SK-N-MC (cell line): ENCODE data around the gene OR5J2.
"Not testable (repeated sequence)": the region's sequence is repeated elsewhere in the genome, so short reads cannot be mapped to it uniquely, and the experiment has no call there.

Source experiments
- DNase-seq: peaks from one replicate; pipeline ENCODE4 v3.0.0-alpha.2; 2011; ENCODE audit warnings: low read depth, low spot score
- H3K27ac ChIP-seq: fragments of 200-600 bp; sonication (generic); 2 replicates; pipeline ENCODE4 v1.5.1; 2016; ENCODE audit warnings: mixed run types
- H3K36me3 ChIP-seq: fragments of 200-600 bp; sonication (generic); 2 replicates; pipeline ENCODE4 v1.6.1; 2017; ENCODE audit warnings: antibody characterized with exemption, low read length, mixed read lengths; ENCODE audit not compliant: insufficient read depth
- H3K4me3 ChIP-seq: fragments of 200-600 bp; sonication (generic); 2 replicates; pipeline ENCODE4 v1.5.1; 2016
- H3K9ac ChIP-seq: fragments of 200-600 bp; sonication (generic); 2 replicates; pipeline ENCODE4 v1.8.0; 2017; ENCODE audit warnings: mixed run types, mixed read lengths; ENCODE audit not compliant: insufficient read length
- H3K9me3 ChIP-seq: fragments of 200-600 bp; sonication (generic); 2 replicates; pipeline ENCODE4 v1.6.1; 2017; ENCODE audit warnings: low read depth, mild to moderate bottlenecking, antibody characterized with exemption, low read length, moderate library complexity, mixed read lengths
- EZH2 ChIP-seq: fragments of 200-600 bp; sonication (generic); IDR thresholded peaks from one replicate; pipeline ENCODE4 v1.6.1; 2017; ENCODE audit warnings: antibody characterized with exemption
- FOXP2 ChIP-seq: optimal IDR thresholded peaks from 2 replicates; pipeline ENCODE3; 2011; ENCODE audit warnings: mild to moderate bottlenecking, moderate library complexity; ENCODE audit not compliant: insufficient read depth; ENCODE audit errors: extremely low read length, control extremely low read depth
- POLR2AphosphoS5 ChIP-seq: IDR thresholded peaks from 2 replicates; pipeline ENCODE4 v1.6.1; 2012; ENCODE audit warnings: mild to moderate bottlenecking, low read depth, low read length, borderline replicate concordance

OR5J2 gene

DNA sequence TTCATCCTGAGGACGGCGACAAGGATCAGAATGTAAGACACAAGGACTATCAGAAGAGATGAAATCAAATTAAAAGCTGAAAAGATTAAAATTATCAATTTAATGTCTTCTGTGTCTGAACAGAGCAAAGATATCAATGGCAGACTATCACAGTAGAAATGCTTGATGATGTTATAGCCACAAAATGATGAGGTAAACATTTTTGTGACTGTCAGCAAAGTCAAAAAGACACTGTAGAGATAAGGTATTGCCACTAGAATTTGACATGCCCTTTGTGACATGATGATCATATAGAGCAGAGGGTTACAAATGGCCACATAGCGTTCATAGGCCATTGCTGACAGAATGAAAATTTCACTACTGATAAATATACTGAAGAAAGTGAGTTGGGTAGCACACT lies 12.2 kb downstream of the OR5J2 start:
- DNase-seq = no peak
- H3K4me3 ChIP-seq = no peak overlapping the region
- no peak overlapping the region for H3K9ac ChIP-seq
- TF ChIP-seq EZH2 (no peak), POLR2AphosphoS5 (no peak), FOXP2 (no peak)
- H3K9me3 ChIP-seq = no peaks in the 10 kb centered on the region
- H3K36me3 ChIP-seq = no peaks in the 10 kb centered on the region
- no peak overlapping the region for H3K27ac ChIP-seq

DNA sequence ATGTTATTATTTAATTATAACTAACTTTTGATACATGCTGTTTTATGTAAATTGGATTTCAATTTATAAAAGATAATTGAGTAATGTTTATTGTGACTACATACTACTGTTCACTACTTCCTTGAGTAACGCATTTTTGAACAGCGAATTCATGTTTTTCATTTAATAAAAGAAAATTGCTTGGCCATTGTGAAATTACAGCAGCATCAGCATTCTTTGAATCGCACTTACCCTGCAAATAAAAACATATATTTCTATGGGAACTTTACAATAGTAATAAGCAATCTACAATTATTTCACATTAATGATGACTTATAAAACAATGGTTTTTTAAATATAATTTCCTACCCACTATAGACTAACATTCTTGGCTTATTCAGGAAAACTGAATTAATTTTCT lies 20.3 kb downstream of the OR5J2 start:
- H3K27ac ChIP-seq = no peak overlapping the region
- no peak overlapping the region for H3K9ac ChIP-seq
- H3K36me3 ChIP-seq = no peaks in the 10 kb centered on the region
- no peak for DNase-seq
- TF ChIP-seq POLR2AphosphoS5 = no peak
- TF ChIP-seq EZH2 = no peak
- no peak for TF ChIP-seq FOXP2
- no peak overlapping the region for H3K4me3 ChIP-seq
- H3K9me3 ChIP-seq = no peaks in the 10 kb centered on the region

DNA sequence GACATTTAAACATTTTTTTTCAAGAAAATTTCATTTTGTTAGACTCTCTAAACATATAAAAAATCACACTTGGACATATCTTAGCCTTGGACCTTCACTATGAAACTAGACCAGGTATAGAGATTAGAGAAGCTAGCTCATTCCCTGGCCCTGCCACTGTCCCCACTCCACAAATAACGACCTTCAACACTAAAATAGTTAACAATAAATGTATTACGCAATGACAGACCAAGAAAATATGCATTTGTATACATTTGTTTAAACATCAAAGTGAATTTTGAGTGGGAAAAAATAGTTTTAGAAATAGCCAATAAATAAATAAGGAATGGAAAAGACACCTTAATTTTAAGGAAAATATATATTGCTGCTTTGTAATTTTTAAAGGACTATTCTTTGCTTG lies 20.9 kb downstream of the OR5J2 start:
- no peaks in the 10 kb centered on the region for H3K36me3 ChIP-seq
- H3K9me3 ChIP-seq = no peaks in the 10 kb centered on the region
- no peak overlapping the region for H3K27ac ChIP-seq
- TF ChIP-seq EZH2 (no peak), FOXP2 (no peak), POLR2AphosphoS5 (no peak)
- H3K4me3 ChIP-seq = no peak overlapping the region
- no peak for DNase-seq
- H3K9ac ChIP-seq = no peak overlapping the region

DNA sequence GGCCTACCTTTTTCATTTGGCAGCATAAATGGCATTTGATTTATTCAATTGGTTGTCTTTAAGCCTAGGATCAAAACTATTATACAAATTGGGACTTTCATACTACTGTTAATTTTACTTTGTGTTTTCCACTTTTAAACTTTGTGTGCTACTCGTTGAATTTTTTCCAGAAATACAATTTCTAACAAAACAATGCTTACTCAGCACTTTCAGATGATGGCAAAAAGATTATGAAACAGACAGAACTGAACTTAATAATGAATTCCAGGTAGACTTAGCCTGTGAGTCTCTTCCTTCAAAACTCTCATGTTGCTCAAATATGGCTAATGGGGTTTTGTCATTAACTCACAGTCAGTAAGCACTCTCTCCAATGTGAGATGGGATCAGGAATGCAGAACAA lies 31.4 kb downstream of the OR5J2 start:
- Histone ChIP-seq H3K9ac (no peak overlapping the region), H3K4me3 (no peak overlapping the region), H3K9me3 (no peaks in the 10 kb centered on the region), H3K27ac (no peak overlapping the region), H3K36me3 (no peaks in the 10 kb centered on the region)
- TF ChIP-seq POLR2AphosphoS5 (no peak), EZH2 (no peak), FOXP2 (no peak)
- DNase-seq = no peak

DNA sequence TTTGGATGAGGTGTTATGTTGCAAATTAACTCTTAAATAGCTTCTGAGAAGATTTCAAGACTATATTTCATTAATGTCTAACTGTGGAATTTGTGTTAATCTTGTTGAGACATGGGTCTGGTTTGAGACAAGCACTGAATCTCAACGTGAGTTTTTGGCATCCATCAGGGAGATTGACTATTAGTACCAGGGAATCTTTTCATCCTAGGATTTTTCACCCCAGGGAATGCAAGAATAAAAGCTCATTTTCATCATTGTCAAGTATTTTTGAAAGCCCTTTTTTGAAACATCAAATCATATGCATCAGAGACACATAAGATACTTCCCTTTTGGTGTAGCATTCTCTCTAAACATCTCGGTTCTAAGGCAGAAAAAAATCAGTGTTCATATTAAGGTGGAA lies 38.1 kb downstream of the OR5J2 start:
- DNase-seq = no peak
- Histone ChIP-seq H3K4me3 (no peak overlapping the region), H3K9ac (no peak overlapping the region), H3K9me3 (no peaks in the 10 kb centered on the region), H3K27ac (no peak overlapping the region), H3K36me3 (no peaks in the 10 kb centered on the region)
- TF ChIP-seq POLR2AphosphoS5 (no peak), EZH2 (no peak), FOXP2 (no peak)

DNA sequence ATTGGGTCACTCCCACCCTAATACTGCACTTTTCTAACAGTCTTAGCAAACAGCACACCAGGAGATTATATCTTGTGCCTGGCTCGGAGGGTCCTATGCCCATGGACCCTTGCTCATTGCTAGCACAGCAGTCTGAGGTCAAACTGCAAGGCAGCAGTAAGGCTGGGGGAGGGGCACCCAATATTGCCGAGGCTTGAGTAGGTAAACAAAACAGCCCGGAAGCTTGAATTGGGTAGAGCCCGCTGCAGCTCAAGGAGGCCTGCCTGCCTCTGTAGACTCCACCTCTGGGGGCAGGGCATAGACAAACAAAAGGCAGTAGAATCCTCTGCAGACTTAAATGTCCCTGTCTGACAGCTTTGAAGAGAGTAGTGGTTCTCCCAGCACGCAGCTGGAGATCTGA lies 43.3 kb downstream of the OR5J2 start:
- not testable (repeated sequence) for H3K36me3 ChIP-seq, H3K27ac ChIP-seq, DNase-seq, H3K9me3 ChIP-seq, H3K9ac ChIP-seq
- peak overlapping the region; percentile 31; the same call in 1 of the 2 replicates for H3K4me3 ChIP-seq
